ENCODE data around the gene RABIF.

GRCh38 chr1:202923533-202923932 lies 34.6 kb upstream of the RABIF start:
- TF ChIP-seq ZNF274 (IDR thresholded peaks at IDR 0.05; ENCODE audit: low read depth, low read length): no peak
- TF ChIP-seq YY1 (IDR thresholded peaks at IDR 0.05; ENCODE audit: insufficient read depth, insufficient read length): no peak
